NT2/D1 (cell line): ENCODE data around the gene PPID.

Experiments
- YY1 ChIP-seq: IDR thresholded peaks from 2 replicates; pipeline ENCODE4 v1.6.1; 2011; ENCODE audit not compliant: insufficient read length, insufficient read depth
- ZNF274 ChIP-seq: IDR thresholded peaks from 2 replicates; pipeline ENCODE4 v1.6.1; 2011; ENCODE audit warnings: mild to moderate bottlenecking, low read depth, low read length

DNA sequence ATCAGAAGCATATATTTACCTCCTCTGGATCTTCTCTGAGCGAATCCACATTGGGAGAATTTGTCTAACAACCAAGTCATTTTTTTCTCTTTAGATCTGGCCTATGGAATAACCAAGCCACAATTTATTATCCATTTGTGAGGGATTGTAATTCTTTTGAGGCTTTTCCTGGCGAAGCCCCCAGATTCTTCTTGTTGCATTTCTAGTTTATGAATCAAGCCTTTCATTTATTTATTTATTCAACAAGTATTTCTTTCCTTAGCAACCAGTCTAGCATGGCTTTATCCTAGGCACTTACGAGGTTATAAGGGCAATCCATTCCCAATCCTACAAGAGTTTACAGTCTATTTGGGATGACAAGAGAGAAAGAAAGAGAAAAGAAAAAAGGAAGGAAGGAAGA, 27.2 kb upstream of the PPID start:
- TF ChIP-seq ZNF274 (no peak), YY1 (no peak)
